GM19468 (cell line): ENCODE measurements around the gene DEPP1.

Experiments used
- ATAC-seq: cut with Tn5 transposase; IDR thresholded peaks from one replicate; pipeline ENCODE4 v1.9.1; 2021; ENCODE audit warnings: mild to moderate bottlenecking, moderate library complexity, moderate number of reproducible peaks; ENCODE audit not compliant: unreplicated experiment; ENCODE audit errors: extremely low read depth

DEPP1 gene

GRCh38 chr10:44936314-44936975, 42.2 kb downstream of the DEPP1 start:
- no peak for ATAC-seq

DNA sequence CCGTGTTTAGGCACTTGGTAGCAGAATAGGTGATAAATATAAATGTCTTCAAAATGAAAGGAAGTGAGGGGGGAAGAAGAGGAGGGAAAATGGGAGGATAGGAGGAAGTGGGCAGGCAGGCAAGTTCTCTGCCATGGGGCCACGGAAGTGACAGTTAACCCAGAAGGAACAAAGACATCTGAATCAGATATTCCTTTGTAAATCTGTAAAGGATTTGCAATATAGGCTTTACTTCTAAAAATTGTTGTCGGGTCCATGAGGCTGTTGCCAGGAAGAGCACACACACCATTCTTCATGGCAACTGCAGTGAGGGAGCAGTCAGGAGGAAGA, 42.7 kb downstream of the DEPP1 start:
- no peak for ATAC-seq

- no peak for ATAC-seq
Observed at GRCh38 chr10:44935201-44935965, 43.2 kb downstream of the DEPP1 start.

DNA sequence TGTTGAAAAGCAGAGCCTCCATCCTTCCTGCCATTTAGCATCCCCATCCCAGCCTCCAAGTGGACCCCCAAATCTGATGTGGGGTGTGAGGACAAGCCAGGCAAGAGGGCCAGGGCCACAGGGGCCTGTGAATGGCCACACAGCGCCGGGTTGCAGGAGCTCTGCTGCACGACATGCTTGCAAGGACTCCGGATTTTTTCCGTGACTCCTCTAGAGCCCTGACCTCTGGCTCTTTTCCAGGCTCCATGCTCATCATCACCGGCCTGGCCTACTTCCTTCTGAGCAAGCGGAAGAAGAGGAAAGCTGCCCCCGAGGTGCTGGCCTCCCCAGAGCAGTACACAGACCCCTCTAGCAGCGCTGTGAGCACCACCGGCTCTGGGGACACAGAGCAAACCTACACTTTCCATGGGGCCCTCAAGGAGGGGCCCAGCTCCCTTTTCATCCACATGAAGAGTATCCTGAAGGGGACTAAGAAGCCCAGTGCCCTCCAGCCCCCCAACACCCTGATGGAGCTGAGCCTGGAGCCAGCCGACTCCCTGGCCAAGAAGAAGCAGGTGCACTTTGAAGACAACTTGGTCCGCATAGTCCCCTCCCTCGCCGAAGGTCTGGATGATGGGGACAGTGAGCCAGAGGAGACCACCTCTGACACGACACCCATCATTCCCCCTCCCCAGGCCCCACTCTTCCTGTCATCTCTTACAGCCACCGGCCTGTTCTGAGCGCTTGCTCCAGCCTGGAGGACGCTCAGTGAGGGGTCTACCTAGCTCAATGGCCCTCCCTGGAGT, 44.0 kb downstream of the DEPP1 start:
- no peak for ATAC-seq

GRCh38 chr10:44933451-44934321, 44.9 kb downstream of the DEPP1 start:
- no peak for ATAC-seq

DNA sequence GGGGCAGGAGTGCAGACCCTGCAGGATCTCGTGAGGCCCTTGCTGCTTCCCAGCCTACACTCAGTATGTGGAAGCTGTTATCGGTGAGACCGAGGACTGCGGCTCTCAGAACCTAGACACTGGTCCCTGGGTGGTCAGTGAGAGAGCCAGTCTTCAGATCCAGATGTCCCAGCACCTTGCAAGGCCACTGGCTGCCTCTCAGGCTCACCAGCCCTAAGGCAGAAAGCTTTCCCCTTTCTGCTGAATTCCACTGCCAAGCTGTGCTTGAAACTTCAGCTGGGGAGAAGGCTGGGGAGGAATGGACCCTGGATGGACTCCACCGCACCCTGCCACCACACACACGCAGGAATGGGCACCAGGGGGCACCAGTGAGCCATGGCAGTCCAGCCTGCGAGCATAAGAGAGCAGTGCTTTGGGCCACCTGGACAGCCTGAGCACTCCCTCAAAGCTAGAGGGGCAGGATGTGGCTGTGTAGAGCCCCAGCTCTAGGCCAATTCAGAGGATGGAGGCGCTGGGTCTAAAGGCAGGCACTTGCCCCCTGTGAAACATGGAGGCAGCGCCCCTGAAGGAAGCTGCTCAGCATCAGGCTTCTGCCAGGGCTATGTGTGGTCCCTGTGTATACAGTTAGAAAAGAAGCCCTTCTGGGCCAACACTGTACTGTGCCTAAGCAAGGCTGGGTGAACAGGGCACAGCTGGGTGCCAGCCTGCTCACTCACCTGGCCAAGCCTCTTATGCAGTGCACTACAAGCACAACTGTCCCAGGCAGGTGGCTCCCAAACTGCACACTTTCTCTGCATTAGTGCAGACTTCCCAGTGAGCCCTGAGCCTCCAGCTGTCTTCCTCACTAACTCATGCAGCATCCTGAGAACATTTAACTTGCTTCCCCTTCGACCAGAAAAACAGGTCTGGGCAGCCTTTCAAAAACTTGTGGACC, 45.8 kb downstream of the DEPP1 start:
- ATAC-seq = peak; percentile 89

GRCh38 chr10:44931621-44932516, 46.7 kb downstream of the DEPP1 start:
- no peak for ATAC-seq

GRCh38 chr10:44930904-44931620, 47.5 kb downstream of the DEPP1 start:
- ATAC-seq = no peak

- no peak for ATAC-seq
Observed at GRCh38 chr10:44929356-44930255, 49.0 kb downstream of the DEPP1 start.

- no peak for ATAC-seq
Observed at GRCh38 chr10:44928462-44928861, 50.1 kb downstream of the DEPP1 start.

DNA sequence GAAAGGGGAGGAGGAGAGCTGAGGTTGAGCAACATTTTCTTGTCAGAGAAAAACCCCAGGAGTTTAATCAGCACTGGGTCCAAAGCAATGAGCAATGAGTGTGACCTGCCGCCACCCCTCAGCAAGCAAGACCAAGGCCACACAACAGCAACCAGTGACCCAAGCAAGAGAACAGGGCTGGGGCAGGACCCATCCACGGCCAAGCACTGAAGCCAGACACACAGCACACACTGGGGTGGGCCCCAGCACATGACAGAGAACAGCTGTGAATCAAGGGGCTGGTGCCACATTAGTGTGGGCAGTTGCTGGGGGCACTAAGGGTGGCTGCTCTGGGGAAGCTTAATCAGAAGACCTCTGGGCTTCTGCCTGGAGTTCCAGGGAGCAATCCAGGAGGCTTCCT, 51.3 kb downstream of the DEPP1 start:
- no peak for ATAC-seq

GRCh38 chr10:44926751-44927351, 51.8 kb downstream of the DEPP1 start:
- no peak for ATAC-seq
